Spleen (tissue), 11 donors: Measurements from ENCODE around the gene NDUFA13. TPM values are rescaled to one million over a fixed set of nuclear protein-coding genes. Genes with fewer than 3 reads are reported as not detected.
A peak's percentile ranks its signal among the peaks of the same experiment; 100 is the strongest.

Experiments used
- DNase-seq: peaks from one replicate; pipeline ENCODE4 v3.0.0-alpha.2; 2020
- H3K27ac ChIP-seq, 8 donors: fragments of 200-600 bp; sonication (generic) in 7 of 8; 1 replicate in 4 of 8; 2 replicates in 4 of 8; pipeline versions ENCODE4 v1.5.0 to v1.8.0; 2016 to 2021; ENCODE audit warnings: inconsistent platforms in 4 of 8, mild to moderate bottlenecking in 4 of 8, moderate library complexity in 1 of 8
- H3K27me3 ChIP-seq, 7 donors: fragments of 200-600 bp; sonication (generic) in 6 of 7; replicated peaks in 1 of 7; 1 replicate in 4 of 7; 2 replicates in 3 of 7; pipeline versions ENCODE4 v1.5.0 to v1.8.0; 2016 to 2021; ENCODE audit warnings: inconsistent platforms in 3 of 7, mild to moderate bottlenecking in 1 of 7
- H3K36me3 ChIP-seq, 6 donors: fragments of 200-600 bp; sonication (generic) in 5 of 6; 1 replicate in 4 of 6; 2 replicates in 2 of 6; pipeline versions ENCODE4 v1.5.0 to v1.8.0; 2016 to 2021; ENCODE audit warnings: inconsistent platforms in 2 of 6
- H3K4me1 ChIP-seq, 6 donors: fragments of 200-600 bp; sonication (generic) in 5 of 6; 1 replicate in 3 of 6; 2 replicates in 3 of 6; pipeline versions ENCODE4 v1.5.0 to v1.8.0; 2016 to 2021; ENCODE audit warnings: inconsistent platforms in 3 of 6
- H3K4me3 ChIP-seq, 8 donors: fragments of 200-600 bp; sonication (generic) in 7 of 8; 1 replicate in 4 of 8; 2 replicates in 4 of 8; pipeline versions ENCODE4 v1.5.0 to v1.8.0; 2016 to 2021; ENCODE audit warnings: inconsistent platforms in 4 of 8, mild to moderate bottlenecking in 4 of 8, moderate library complexity in 2 of 8
- H3K9me3 ChIP-seq, 8 donors: fragments of 200-600 bp; sonication (generic) in 7 of 8; 1 replicate in 4 of 8; 2 replicates in 4 of 8; pipeline versions ENCODE4 v1.5.0 to v1.8.0; 2016 to 2021; ENCODE audit warnings: inconsistent platforms in 4 of 8
- CTCF ChIP-seq, 11 experiments: fragments of 200-600 bp in 7 of 11; fragments of 450-650 bp in 4 of 11; sonication (generic) in 4 of 11; IDR thresholded peaks in 8 of 11; conservative IDR thresholded peaks in 3 of 11; 1 replicate in 7 of 11; 2 replicates in 4 of 11; pipeline versions ENCODE4 v1.4.0 to v1.8.0; 2016 to 2021; ENCODE audit warnings: antibody characterized with exemption in 11 of 11, inconsistent platforms in 4 of 11, mild to moderate bottlenecking in 1 of 11
- POLR2A ChIP-seq, 3 donors: fragments of 450-650 bp; IDR thresholded peaks; one replicate each; pipeline ENCODE4 v1.5.1; 2017; ENCODE audit warnings: antibody characterized with exemption in 3 of 3, mild to moderate bottlenecking in 1 of 3
- POLR2AphosphoS5 ChIP-seq, 3 donors: sonication (generic); formaldehyde crosslinking; IDR thresholded peaks; one replicate each; pipeline ENCODE4 v1.5.1; 2017; ENCODE audit warnings: antibody characterized with exemption in 3 of 3
- WGBS, 5 donors: extraction: QIAGEN DNeasy Blood & Tissue Kit in 3 of 5; methylation state at CpG; one replicate each; pipeline versions ENCODE4 v1.1.5 to v1.1.7; 2013 to 2018; 5-methylcytosine and 5-hydroxymethylcytosine counted together
- intact Hi-C: fragments of 100-400 bp; cut with DNase I; formaldehyde crosslinking; loops from one replicate; pipeline ENCODE4 v1.15.0; 2023; ENCODE audit warnings: low total_unique reads
- polyA plus RNA-seq, 3 donors: library from polyadenylated mRNA; stranded (reverse); fragments of 200-250 nt; gene quantifications; one replicate each; pipeline ENCODE4 v1.2.1, GENCODE V29; 2013
- total RNA-seq, 7 donors: library from RNA; depleted of rRNA in 3 of 7; stranded (reverse); fragments of >200 nt in 3 of 7; fragmentation: NEBNext Ultra II Directional in 4 of 7; extraction: Animal tissue kit (Norgen Biotek cat#: 25700) in 4 of 7; gene quantifications; one replicate each; pipeline versions ENCODE4 v1.1.0 to v1.2.1, GENCODE V29; 2016 to 2021
- donor health status: healthy with polysubstance abuse.
- donor health status: DM: no; HTN: no; CAD: no; lungs with moderate emphysema.
- donor health status: DM: no; HTN: no; CAD: no.
- donor health status: Bipolar disorder and iron deficiency.
- donor health status: healthy.
- donor health status: DM: no; HTN: no; CAD: no.
- donor health status: DM: yes; HTN: yes; CAD: no.

NDUFA13 gene
- total and polyA plus RNA-seq, 10 donors = 24.0 to 224 (median 197) TPM

GRCh38 chr19:19538785-19539166 lies 22.8 kb downstream of the NDUFA13 start:
- Histone ChIP-seq H3K27ac (no peak overlapping the region), H3K4me3 (peak overlapping the region in 1 of 8 donors; percentile 53), H3K36me3 (peaks cover 0 to 6% (median 0%) of the 10 kb centered on the region in 6 donors), H3K4me1 (peaks cover 10 to 58% (median 35%) of the 10 kb centered on the region in 6 donors), H3K9me3 (peaks cover 0 to 7% (median 0%) of the 10 kb centered on the region in 8 donors), H3K27me3 (peaks cover 0 to 74% (median 52%) of the 10 kb centered on the region in 7 donors)
- 30 to 43% (median 32%) methylated on average over 5 to 7 of the region's 7 CpGs for WGBS, 5 donors
- intact Hi-C loops = no loop called here
- no peak for TF ChIP-seq POLR2AphosphoS5 (IDR thresholded peaks at IDR 0.05)
- TF ChIP-seq POLR2A (IDR thresholded peaks at IDR 0.05) = no peak
- no peak for TF ChIP-seq CTCF (IDR thresholded peaks at IDR 0.05 in 8 of 11, conservative IDR thresholded peaks at IDR 0.05 in 3 of 11)
- DNase-seq = no peak

- Histone ChIP-seq H3K36me3 (peaks cover 0 to 6% (median 0%) of the 10 kb centered on the region in 6 donors), H3K4me3 (peak overlapping the region in 1 of 8 donors; percentile 64), H3K9me3 (peaks cover 0 to 7% (median 0%) of the 10 kb centered on the region in 8 donors), H3K27me3 (peaks cover 0 to 83% (median 54%) of the 10 kb centered on the region in 7 donors), H3K4me1 (peaks cover 10 to 58% (median 35%) of the 10 kb centered on the region in 6 donors), H3K27ac (no peak overlapping the region)
- intact Hi-C loops = no loop called here
- no peak for DNase-seq
- TF ChIP-seq CTCF (IDR thresholded peaks at IDR 0.05 in 8 of 11, conservative IDR thresholded peaks at IDR 0.05 in 3 of 11) (no peak), POLR2AphosphoS5 (IDR thresholded peaks at IDR 0.05) (no peak), POLR2A (IDR thresholded peaks at IDR 0.05) (no peak)
- 21 to 53% (median 35%) methylated on average over 16 to 19 of the region's 19 CpGs for WGBS, 5 donors
Measured at GRCh38 chr19:19539698-19540063, 23.7 kb downstream of the NDUFA13 start.

GRCh38 chr19:19540064-19540714 lies 24.2 kb downstream of the NDUFA13 start:
- peaks cover 0 to 6% (median 0%) of the 10 kb centered on the region in 6 donors for H3K36me3 ChIP-seq
- TF ChIP-seq POLR2AphosphoS5 (IDR thresholded peaks at IDR 0.05) (peak in 1 of 3 donors; percentile 43), CTCF (IDR thresholded peaks at IDR 0.05 in 8 of 11, conservative IDR thresholded peaks at IDR 0.05 in 3 of 11) (no peak), POLR2A (IDR thresholded peaks at IDR 0.05) (no peak)
- WGBS, 5 donors = 9 to 20% (median 11%) methylated on average over 26 to 74 of the region's 74 CpGs
- peak; percentile 92 for DNase-seq
- H3K27ac ChIP-seq = peak overlapping the region in 2 of 8 donors; percentile 41 to 48
- H3K27me3 ChIP-seq = peaks cover 0 to 88% (median 54%) of the 10 kb centered on the region in 7 donors
- H3K4me3 ChIP-seq = peak overlapping the region in 5 of 8 donors; percentile 6 to 64 (median 29)
- peaks cover 0 to 7% (median 0%) of the 10 kb centered on the region in 8 donors for H3K9me3 ChIP-seq
- H3K4me1 ChIP-seq = peaks cover 10 to 58% (median 35%) of the 10 kb centered on the region in 6 donors
- intact Hi-C loops = no loop called here
